SIG-M5 treated with dmso at 0.1 percent for 504 hours (cell line): ENCODE measurements around the gene PRM1.

Source experiments
- DNase-seq: peaks from one replicate; lab custom pipeline; 2025; ENCODE audit not compliant: unreplicated experiment; lab: John Stamatoyannopoulos, UW

PRM1 gene

DNA sequence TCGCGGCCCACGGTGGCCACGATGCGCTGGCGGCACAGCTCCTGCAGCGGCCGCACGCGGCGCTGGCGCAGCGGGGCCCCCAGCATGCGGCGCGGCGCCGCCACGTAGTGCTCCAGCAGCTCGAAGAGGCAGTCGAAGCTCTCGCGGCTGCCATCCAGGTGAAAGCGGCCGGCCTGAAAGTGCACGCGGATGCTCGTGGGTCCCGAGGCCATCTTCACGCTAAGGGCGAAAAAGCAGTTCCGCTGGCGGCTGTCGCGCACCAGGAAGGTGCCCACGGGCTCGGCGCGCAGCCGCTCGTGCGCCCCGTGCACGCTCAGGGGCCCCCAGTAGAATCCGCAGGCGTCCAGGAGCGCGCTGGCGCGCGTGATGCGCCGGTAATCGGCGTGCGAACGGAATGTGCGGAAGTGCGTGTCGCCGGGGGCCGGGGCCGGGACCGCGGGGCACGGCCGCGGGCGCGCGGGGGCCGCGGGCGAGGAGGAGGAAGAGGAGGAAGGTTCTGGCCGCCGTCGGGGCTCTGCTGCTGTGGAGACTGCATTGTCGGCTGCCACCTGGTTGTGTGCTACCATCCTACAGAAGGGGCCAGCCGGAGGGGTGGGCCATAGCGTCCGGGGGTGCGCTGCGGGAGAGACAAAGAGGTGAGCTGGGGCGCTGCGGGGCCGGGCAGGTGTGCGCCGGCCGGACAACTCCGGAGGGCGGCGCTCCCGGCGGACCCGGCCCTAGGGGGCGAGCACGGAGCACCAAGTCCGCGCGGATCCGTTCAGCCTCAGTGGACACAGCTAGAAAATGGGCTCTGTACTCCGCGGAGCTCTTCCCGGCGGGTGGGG is 26.0 kb downstream of the PRM1 start:
- no peak for DNase-seq

DNA sequence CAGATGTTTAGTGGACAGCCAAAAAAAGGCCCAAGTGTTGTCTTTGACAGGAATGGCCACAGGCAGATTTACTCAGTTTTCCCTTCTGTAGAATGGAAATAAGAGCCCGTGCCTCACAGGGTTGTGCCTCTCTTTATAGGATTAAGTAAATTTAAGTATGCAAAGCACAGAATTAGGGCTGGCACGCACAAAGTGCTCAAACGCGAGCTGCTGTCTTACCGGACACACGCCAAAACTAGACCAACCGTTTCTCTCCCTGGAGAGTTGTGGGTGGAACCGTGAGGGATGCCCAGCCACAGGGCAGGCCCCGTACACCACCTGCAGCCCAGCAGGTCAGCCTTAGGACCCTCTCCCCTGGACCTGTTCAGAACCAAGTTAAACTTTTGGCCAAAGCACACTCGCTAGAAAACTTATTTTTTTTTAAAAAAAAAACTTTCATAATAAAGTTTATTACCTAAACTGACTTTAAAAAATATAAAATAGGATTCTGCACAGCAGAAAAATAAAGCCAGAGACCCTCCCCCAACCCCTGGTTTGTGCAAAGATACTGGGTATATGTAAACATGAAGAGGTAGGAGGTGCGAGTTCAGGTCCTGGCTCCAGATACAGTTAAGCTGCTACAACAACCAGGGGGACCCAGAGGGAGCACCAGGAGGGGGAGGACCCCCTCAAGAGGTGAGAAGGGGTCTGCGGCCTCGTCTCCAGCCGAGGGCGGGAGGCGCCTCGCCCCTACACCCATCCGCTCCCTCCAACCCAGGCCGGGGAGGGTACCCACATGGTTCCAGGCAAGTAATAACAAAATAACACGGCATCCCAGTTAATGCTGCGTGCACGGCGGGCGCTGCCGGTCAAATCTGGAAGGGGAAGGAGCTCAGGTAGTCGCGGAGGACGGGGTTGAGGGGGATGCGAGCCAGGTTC is 26.9 kb downstream of the PRM1 start:
- no peak for DNase-seq

DNA sequence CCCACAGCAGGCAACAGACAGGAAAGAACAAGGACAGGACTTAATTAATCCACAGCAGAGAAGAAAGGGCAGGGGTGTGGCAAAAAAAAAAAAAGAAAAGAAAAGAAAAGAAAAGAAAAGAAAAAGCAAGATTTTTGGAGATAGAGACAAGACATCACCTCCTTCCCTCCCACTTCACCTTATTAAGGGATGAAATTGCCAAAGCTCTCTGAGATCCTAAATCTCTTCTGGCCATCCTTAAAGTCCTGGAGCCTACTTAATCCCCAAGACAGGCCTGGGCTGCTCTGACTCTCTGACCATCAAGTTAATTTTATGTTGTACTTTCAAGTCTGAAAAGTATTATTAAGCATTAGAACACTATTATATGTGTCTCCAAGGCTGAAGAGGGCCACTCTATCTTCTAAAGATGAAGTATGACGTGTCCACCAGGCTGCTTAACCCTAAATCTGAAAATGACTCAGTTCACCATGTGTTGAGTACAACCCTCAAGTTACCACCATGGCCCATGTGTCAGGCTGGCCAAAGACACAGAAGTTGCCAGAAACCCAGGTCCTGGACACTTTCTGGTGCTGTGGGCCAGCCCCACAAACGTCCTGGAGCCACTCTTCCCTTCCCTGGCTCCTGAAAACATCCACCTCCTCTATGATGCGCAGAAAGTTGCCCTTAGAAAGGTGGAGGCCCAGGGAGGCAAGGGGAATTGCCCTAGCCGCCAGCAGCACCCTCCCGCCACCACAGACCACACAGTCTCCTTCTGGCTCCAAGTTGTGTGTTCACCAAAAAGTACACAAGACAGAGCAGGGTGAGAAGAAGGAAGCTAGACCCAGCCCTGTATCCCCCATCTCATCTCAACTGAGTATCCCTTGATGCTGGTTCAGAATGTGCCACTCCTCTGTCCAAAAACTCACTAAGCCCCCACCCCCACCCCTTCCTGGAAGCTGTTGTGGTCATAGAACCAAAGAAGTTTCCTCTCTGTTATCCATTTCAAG is 27.8 kb downstream of the PRM1 start:
- no peak for DNase-seq

DNA sequence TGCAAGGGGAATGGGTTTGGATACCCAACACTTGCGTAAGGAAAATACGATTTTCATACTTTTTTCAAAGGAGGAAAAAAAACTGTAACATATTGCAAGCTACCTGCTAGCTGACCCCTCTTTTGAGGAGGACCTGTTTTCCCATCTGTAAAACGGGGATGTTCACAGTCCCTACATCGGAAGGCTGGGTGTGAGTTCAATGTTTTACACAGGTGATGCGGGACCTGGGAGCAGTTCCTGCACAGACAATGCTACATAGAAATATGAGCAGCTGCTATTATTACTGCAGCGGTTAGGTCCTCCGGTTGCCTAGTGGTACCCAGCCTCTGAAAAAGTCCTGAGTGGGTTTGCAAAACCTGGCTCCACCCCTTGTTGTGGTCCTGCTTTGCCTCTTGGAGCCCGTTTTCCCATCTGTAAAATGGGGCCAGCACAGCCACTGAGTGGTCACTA is 28.6 kb downstream of the PRM1 start:
- DNase-seq, result no peak

DNA sequence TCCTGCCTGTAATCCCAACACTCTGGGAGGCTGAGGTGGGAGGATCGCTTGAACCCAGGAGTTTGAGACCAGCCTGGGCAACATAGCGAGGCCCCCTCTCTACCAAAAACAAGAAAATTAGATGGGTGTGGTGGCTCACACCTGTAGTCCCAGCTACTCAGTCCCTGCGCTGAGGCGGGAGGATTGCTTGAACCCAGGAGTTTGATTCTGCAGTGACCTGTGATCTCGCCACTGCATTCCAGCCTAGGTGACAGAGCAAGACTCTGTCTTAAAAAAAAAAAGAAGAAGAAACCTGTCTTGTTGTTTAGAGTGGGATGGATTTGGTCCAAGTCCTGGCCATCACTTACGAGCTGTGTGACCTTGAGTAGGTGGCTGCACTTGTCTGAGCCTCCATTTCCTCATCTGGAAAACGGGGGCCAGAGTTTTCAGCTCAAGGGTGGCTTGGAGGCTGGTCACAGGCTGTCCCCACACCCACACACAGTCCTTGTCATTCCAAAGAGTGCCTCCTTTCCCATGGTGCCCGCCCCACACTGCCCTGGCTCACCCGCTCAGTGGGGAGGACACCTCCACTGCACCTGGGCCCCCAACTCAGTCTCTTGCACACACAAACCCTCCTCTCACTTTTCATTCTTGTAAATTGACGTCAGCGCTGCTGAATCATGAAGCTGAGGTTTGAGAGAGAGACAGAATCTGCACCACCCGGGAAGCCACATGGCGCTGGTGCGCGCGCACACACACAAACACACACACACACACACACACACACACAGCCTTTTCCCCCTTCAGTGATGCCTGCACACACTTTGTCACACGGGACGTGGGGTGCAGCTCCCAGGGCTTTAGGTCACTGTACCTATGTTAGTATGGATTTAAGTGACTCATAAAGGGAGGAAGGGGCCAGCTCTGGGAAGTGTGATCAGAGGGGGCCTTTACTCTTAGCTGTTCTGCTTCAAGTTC is 29.3 kb downstream of the PRM1 start:
- no peak for DNase-seq

DNA sequence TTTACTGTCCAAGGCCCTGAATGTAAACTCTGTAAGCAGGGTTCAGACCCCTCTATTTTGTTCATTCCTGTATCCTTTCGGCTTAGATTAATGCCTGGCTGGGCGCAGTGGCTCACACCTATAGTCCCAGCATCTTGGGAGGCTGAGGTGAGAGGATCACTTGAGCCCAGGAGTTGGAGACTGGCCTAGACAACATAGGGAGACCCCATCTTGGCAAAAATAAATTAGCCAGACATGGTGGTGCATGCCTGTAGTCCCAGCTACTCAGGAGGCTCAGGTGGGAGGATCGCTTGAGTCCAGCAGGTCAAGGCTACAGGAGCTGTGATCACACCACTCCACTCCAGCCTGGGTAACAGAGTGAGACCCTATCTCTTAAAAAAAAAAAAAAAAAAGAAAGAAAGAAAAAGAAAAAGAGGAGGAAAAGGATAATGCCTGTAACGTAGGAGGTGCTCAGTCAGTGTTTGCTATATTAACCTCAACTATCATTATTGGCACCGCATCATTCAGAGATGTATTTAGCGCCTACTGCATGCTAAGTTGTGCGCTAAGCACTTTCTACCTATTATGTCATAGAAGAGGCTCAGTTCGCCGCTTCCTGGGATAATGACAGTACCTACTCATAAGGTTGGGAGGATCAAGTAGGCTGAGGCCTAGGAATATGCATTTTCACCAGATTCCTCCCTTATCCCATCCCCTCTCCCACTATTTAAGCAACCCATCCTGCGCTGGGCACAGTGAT is 30.2 kb downstream of the PRM1 start:
- no peak for DNase-seq

DNA sequence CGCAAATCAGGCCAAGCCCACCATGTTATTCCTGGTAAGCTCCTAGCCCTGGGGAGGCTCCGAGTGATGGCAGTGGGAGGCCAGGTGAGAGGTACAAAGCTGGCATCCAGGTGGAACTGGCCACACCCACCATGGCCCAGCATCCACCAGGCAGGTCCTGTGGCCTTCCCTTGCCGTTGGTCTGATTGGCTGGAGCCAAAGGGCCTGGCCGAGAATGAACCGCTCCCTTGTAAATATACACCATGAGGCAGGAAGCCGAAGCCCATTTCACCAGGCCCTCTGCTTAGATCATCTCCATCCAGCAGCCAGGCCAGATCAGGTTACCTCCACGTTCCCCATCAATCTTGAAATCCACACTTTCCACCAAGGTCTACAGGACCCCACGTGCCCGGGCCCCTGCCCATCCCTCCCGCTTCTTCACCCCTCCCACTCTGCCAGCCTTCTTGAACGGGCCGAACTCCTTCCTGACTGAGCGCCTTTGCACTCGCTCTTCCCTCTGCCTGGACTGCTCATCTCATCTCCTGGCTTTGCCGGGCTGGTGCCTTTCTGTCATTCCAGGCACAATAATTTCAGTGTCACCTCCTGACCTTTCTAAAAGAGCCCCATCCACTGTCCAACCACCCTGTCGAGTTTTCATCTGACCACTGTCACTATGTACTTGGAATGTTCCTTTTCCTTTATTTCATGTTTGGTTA is 30.9 kb downstream of the PRM1 start:
- no peak for DNase-seq

DNA sequence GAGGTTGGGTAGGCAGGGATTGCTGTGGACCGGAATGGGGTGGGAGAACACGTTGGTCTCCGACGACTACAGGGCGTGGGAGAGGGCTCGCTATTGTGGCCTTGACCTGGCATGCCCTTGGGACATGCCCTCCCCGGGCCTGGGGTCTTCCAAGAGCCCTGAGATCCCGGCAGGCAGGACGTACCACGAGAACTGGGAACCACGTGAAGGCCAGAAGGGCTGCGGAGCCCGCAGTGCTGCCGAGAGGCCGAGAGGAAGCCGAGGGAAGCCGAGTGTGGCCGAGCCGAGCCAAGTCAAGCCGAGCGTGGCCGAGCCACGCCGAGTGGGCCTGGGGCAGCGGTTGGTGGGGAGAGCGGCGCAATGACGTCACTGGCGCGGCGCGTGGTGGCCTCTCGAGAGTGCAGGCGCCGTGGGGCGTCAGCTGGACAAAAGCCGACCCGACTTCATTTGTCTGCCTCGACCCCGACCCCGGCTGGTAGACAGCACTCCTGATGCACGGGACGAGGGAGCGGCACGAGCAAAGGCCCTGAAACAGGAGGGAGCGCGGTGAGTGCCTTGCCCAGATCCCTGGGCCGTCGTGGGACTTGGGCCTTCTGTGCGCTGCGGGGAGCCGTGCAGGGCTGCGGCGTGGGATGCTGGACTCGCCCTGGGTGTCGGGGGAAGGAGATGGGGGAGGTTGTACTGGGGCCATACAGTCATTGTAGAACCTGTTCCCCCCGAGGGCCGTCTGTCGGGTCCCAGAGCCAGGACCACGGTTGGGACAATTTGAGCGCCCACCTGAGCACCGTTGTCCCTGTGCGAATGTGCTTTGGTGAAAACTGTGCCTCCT is 31.7 kb downstream of the PRM1 start:
- DNase-seq, result no peak

DNA sequence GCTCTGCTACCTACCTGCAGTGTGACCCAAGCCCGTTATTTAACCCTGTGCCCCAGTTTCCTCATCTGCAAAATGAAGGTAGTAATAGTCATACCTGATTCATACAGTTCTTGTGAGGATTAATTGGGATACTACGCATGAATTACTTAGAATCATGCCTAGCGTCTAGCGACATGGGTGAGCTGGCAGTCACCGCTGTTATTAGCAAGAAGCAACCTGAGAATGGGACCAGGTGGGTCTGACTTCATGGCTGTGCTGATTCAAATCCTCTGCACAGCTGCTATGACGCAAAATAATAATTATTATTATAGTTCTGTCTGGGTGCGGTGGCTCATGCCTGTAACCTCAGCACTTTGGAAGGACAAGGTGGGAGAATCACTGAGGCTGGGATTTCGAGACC is 33.0 kb downstream of the PRM1 start:
- no peak for DNase-seq

DNA sequence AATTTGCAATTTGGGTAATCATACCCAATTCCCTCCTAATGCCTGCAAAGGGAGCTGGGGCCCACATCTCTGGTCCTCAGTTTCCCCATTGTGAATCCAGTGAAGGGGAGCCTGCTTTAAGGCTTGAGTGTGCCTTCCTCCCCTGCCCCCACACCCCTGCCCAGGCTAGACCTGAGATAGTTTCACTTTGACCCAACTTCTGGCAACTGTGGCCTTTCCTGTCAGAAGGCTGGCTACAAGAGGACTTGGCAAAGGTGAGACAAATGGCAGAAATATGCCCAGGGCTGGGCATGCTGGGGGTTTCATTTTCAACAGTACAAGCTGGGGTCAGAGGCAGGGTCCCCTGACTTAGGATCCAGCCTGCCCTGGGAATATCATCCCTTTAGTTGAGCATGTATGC is 35.1 kb downstream of the PRM1 start:
- no peak for DNase-seq

DNA sequence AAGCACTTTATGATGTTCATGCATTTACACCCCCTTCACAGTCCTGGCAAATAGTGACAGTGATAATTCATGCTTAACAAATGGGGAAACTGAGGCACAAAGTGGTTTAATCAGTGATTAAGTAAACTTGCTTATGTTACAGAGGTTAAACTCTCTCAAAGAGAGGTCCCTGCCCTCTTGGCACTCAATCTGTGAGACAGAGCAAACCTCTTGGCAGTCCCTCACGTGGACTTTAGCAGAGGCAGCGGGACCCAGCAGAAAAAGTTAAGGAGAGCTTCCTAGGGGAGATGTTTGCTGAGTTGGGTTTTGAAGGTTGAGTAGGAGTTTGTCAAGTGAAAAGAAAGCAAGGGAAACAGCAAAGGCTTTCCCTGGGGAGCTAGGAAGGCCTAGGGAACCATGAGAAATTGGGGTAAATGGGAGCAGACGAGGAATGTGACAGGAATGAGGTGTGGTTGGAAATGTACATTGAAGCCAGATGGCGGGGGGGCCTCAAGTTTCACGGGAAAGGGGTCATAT is 35.9 kb downstream of the PRM1 start:
- no peak for DNase-seq

DNA sequence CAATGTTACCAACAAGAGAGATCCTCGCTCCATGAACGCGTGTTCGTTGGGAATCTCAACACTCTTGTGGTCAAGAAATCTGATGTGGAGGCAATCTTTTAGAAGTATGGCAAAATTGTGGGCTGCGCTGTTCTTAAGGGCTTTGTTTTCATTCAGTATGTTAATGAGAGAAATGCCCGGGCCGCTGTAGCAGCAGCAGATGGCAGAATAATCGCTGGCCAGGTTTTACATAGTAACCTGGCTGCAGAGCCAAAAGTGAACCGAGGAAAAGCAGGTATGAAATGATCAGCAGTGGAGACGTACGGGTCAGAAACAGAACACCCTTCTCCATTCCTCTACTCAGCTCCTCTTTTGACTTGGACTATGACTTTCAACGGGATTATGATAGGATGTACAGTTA is 38.5 kb downstream of the PRM1 start:
- no peak for DNase-seq

DNA sequence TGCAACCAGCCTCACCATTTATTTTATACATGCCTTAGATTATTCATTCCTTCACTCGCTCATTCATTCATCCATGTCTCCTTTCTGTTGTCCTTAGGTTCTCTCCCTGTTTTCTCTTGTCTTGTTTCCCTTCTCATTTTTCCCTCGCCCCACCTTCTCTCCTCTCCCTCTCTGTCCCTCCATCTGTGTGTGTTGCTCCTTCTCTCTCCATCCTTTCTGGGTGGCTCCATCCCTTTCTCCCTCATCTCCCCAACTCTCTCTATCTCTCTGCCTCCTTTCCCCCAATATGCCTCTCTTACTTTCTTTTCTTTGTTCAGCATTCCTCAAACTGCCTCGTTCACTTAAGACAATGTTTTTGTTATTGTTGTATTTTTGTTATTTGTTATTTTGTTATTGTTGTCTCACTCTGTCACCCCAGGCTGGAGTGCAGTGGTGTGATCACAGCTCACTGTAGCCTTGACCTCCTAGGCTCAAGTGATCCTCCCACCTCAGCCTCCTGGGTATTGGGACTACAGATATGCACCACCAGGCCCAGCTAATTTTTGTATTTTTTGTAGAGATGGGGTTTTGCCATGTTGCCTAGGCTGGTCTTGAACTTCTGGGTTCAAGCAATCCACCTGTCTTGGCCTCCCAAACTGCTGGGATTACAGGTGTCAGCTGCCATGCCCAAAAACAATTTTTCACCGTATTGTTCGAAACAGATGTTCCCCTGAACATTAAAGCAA is 39.5 kb downstream of the PRM1 start:
- DNase-seq, result no peak

DNA sequence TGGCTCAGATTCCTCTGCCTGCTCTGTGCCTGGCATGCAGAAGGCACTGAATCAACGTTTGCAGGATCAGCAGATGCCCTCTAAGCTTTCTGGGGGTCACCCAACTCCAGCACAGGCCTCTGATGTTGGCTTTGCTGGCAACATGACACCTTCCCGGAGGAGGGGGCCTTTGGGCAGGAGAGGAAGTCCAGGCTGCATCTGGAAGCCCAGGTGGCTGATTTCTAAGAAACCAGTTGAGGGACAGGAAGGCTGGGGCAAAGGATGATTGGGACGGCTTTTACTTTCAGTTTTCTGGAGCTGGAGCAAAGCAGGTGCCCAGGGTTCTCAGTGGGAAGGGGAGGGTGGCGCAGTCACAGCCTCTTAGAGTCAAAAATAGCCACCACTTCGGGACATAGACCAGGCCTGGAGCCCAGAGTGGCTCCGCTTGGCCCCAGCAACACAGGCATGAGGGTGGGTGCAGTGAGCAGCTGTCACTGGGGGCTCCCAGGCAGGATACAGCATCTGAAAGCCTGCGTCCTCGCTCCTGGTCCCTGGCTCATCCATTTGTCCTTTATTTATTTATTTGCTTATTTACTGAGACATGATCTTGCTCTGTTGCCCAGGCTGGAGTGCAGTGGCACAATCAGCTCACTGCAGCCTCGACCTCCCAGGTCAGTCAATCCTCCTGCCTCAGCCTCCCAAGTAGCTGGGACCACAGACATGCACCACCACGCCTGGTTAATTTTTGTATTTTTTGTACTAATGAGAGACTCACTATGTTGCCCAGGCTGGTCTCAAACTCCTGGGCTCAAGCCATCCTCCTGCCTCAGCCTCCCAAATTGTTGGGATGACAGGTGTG is 40.3 kb downstream of the PRM1 start:
- DNase-seq, result no peak

DNA sequence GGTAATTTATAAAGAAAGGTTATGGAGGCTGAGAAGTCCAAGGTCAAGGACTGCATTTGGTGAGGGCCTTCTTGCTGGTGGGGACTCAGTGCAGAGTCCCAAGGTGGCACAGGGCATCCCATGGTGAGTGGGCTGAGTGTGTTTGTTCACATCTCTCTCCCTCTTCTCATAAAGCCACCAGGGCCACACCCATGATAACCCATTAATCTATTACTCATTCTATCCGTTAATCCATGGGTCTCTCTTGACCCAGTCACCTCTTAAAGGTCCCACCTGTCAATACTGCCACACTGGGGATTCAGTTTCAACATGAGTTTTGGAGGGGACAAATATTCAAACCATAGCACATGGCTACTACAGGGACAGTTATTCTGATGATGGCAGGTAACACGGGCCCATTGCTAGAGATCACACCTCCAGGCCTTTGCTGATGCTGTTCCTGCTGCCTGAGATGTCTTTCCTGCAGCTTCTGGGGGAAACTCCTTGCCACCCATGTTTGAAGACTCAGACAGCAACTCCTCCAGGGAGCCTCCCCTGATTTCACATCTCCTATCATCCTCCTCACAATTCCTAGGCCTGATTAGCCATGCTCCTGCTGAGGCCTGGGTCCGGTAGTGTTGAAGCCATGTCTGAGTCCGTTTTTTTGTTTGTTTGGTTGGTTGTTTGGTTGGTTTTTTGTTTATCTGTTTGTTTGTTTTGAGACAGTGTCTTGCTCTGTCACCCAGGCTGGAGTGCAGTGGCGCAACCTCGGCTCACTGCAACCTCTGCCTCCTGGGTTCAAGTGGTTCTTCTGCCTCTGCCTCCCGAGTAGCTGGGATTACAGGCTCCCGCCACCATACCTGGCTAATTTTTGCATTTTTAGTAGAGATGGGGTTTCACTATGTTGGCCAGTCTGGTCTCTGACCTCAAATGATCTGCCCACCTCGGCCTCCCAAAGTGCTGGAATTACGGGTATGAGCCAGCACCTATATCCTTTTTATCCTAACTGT is 41.2 kb downstream of the PRM1 start:
- no peak for DNase-seq
